GM12872 (cell line): ENCODE data around the gene ATG13.

Experiments used
- CTCF ChIP-seq: IDR thresholded peaks from 3 replicates; pipeline ENCODE4 v1.5.1; 2011; ENCODE audit warnings: low read depth, mild to moderate bottlenecking, low read length, moderate library complexity; ENCODE audit not compliant: insufficient read depth

Gene ATG13

GRCh38 chr11:46721286-46721685 is 103.9 kb downstream of the ATG13 start:
- TF ChIP-seq CTCF, result no peak

- no peak for TF ChIP-seq CTCF
Observed at GRCh38 chr11:46722566-46723358, 105.4 kb downstream of the ATG13 start.

- no peak for TF ChIP-seq CTCF
Observed at GRCh38 chr11:46723359-46723680, 106.0 kb downstream of the ATG13 start.

GRCh38 chr11:46724088-46724487 is 106.7 kb downstream of the ATG13 start:
- no peak for TF ChIP-seq CTCF
